ENCODE measurements around the gene CNST.
A peak's percentile ranks its signal among the peaks of the same experiment; 100 is the strongest.

Gene CNST

GRCh38 chr1:246647113-246647512 lies 80.9 kb downstream of the CNST start:
- DNase-seq (ENCODE audit: low read depth in 1 of 2, low spot score in 1 of 2) = peak in 1 of 2 experiments; percentile 15
- in situ Hi-C loops (cut with HindIII; ENCODE audit: low pct_unique_long_range_greater_than_20kb, low sequenced_read_pairs) = no loop called here
- no peak for TF ChIP-seq JUND (IDR thresholded peaks at IDR 0.05; ENCODE audit: low read depth)

GRCh38 chr1:246647513-246647912 lies 81.3 kb downstream of the CNST start:
- no peak for DNase-seq (ENCODE audit: low read depth in 1 of 2, low spot score in 1 of 2)
- in situ Hi-C loops (cut with HindIII; ENCODE audit: low pct_unique_long_range_greater_than_20kb, low sequenced_read_pairs) = no loop called here
- TF ChIP-seq JUND (IDR thresholded peaks at IDR 0.05; ENCODE audit: low read depth) = no peak

GRCh38 chr1:246651012-246651695 lies 84.9 kb downstream of the CNST start:
- in situ Hi-C loops (cut with HindIII; ENCODE audit: low pct_unique_long_range_greater_than_20kb, low sequenced_read_pairs) = no loop called here
- TF ChIP-seq JUND (IDR thresholded peaks at IDR 0.05; ENCODE audit: low read depth) = no peak
- DNase-seq (ENCODE audit: low read depth in 1 of 2, low spot score in 1 of 2) = no peak

- in situ Hi-C loops (cut with HindIII; ENCODE audit: low pct_unique_long_range_greater_than_20kb, low sequenced_read_pairs) = no loop called here
- TF ChIP-seq JUND (IDR thresholded peaks at IDR 0.05; ENCODE audit: low read depth) = no peak
- DNase-seq (ENCODE audit: low read depth in 1 of 2, low spot score in 1 of 2) = no peak
Measured at GRCh38 chr1:246658567-246658966, 92.3 kb downstream of the CNST start.

- in situ Hi-C loops (cut with HindIII; ENCODE audit: low pct_unique_long_range_greater_than_20kb, low sequenced_read_pairs) = no loop called here
- no peak for DNase-seq (ENCODE audit: low read depth in 1 of 2, low spot score in 1 of 2)
- TF ChIP-seq JUND (IDR thresholded peaks at IDR 0.05; ENCODE audit: low read depth) = no peak
Measured at GRCh38 chr1:246659594-246660140, 93.4 kb downstream of the CNST start.

- DNase-seq (ENCODE audit: low read depth in 1 of 2, low spot score in 1 of 2) = no peak
- in situ Hi-C loops (cut with HindIII; ENCODE audit: low pct_unique_long_range_greater_than_20kb, low sequenced_read_pairs) = no loop called here
- no peak for TF ChIP-seq JUND (IDR thresholded peaks at IDR 0.05; ENCODE audit: low read depth)
Measured at GRCh38 chr1:246661451-246661850, 95.2 kb downstream of the CNST start.

GRCh38 chr1:246667773-246668172 lies 101.5 kb downstream of the CNST start:
- in situ Hi-C loops (cut with HindIII; ENCODE audit: low pct_unique_long_range_greater_than_20kb, low sequenced_read_pairs) = no loop called here
- DNase-seq (ENCODE audit: low read depth in 1 of 2, low spot score in 1 of 2) = no peak
- TF ChIP-seq JUND (IDR thresholded peaks at IDR 0.05; ENCODE audit: low read depth) = no peak

- TF ChIP-seq JUND (IDR thresholded peaks at IDR 0.05; ENCODE audit: low read depth) = no peak
- in situ Hi-C loops (cut with HindIII; ENCODE audit: low pct_unique_long_range_greater_than_20kb, low sequenced_read_pairs) = no loop called here
- DNase-seq (ENCODE audit: low read depth in 1 of 2, low spot score in 1 of 2) = no peak
Measured at GRCh38 chr1:246669659-246670058, 103.4 kb downstream of the CNST start.

- DNase-seq (ENCODE audit: low read depth in 1 of 2, low spot score in 1 of 2) = no peak
- TF ChIP-seq JUND (IDR thresholded peaks at IDR 0.05; ENCODE audit: low read depth) = no peak
- in situ Hi-C loops (cut with HindIII; ENCODE audit: low pct_unique_long_range_greater_than_20kb, low sequenced_read_pairs) = no loop called here
Measured at GRCh38 chr1:246674049-246674448, 107.8 kb downstream of the CNST start.

GRCh38 chr1:246677842-246678241 lies 111.6 kb downstream of the CNST start:
- no peak for TF ChIP-seq JUND (IDR thresholded peaks at IDR 0.05; ENCODE audit: low read depth)
- DNase-seq (ENCODE audit: low read depth in 1 of 2, low spot score in 1 of 2) = no peak
- in situ Hi-C loops (cut with HindIII; ENCODE audit: low pct_unique_long_range_greater_than_20kb, low sequenced_read_pairs) = no loop called here

GRCh38 chr1:246678816-246679793 lies 112.8 kb downstream of the CNST start:
- TF ChIP-seq JUND (IDR thresholded peaks at IDR 0.05; ENCODE audit: low read depth) = no peak
- in situ Hi-C loops (cut with HindIII; ENCODE audit: low pct_unique_long_range_greater_than_20kb, low sequenced_read_pairs) = no loop called here

GRCh38 chr1:246679794-246680177 lies 113.5 kb downstream of the CNST start:
- DNase-seq (ENCODE audit: low read depth in 1 of 2, low spot score in 1 of 2) = no peak
- TF ChIP-seq JUND (IDR thresholded peaks at IDR 0.05; ENCODE audit: low read depth) = no peak
- in situ Hi-C loops (cut with HindIII; ENCODE audit: low pct_unique_long_range_greater_than_20kb, low sequenced_read_pairs) = no loop called here

More at GRCh38 chr1:246678816-246679793, 112.8 kb downstream of the CNST start:
- no peak for DNase-seq (ENCODE audit: low read depth in 1 of 2, low spot score in 1 of 2)

- in situ Hi-C loops (cut with HindIII; ENCODE audit: low pct_unique_long_range_greater_than_20kb, low sequenced_read_pairs) = no loop called here
- no peak for DNase-seq (ENCODE audit: low read depth in 1 of 2, low spot score in 1 of 2)
- TF ChIP-seq JUND (IDR thresholded peaks at IDR 0.05; ENCODE audit: low read depth) = no peak
Measured at GRCh38 chr1:246680190-246680589, 113.9 kb downstream of the CNST start.

Measured in T47D (cell line).